H1 (cell line): ENCODE measurements around the gene RGS9BP. TPM values are rescaled to one million over a fixed set of nuclear protein-coding genes. Genes with fewer than 3 reads are reported as not detected.
A peak's percentile ranks its signal among the peaks of the same experiment; 100 is the strongest.

ENCODE experiments used
- CTCF ChIA-PET: fragments of 300-600 bp; sonication (Branson Sonifier 250); formaldehyde crosslinking; loops from one replicate; lab custom pipeline; 2021; ENCODE audit not compliant: partially characterized antibody; lab: Charles Lee
- POLR2A ChIA-PET: fragments of 300-600 bp; sonication (Branson Sonifier 250); formaldehyde crosslinking; loops from one replicate; lab custom pipeline; 2021; ENCODE audit warnings: inconsistent platforms; ENCODE audit not compliant: partially characterized antibody; lab: Charles Lee
- DNase-seq, 2 experiments: peaks; one replicate each; pipeline versions ENCODE4 v3.0.0 to v3.0.0-alpha.2; 2010 to 2022; ENCODE audit warnings: low spot score in 2 of 2, low read depth in 1 of 2, mixed read lengths in 1 of 2
- FAIRE-seq: peaks from 2 replicates; lab custom pipeline; 2011; peaks lifted over from hg19 to GRCh38; lab: Jason Lieb, UNC
- H2AFZ ChIP-seq: 2 replicates; pipeline ENCODE4 v1.8.1; 2012; ENCODE audit warnings: low read length, inconsistent platforms
- H2AK5ac ChIP-seq: 2 replicates; pipeline ENCODE4 v1.6.1; 2013; ENCODE audit warnings: low read depth, low read length
- H2BK120ac ChIP-seq: replicated peaks from 2 replicates; pipeline ENCODE3; 2013; ENCODE audit warnings: low read depth, low read length, inconsistent platforms
- H2BK12ac ChIP-seq: 2 replicates; pipeline ENCODE4 v1.6.1; 2013; ENCODE audit warnings: low read depth, low read length
- H2BK15ac ChIP-seq: 2 replicates; pipeline ENCODE4 v1.6.1; 2013; ENCODE audit warnings: low read length
- H2BK20ac ChIP-seq: 2 replicates; pipeline ENCODE4 v1.6.1; 2013; ENCODE audit warnings: low read length
- H2BK5ac ChIP-seq: 2 replicates; pipeline ENCODE4 v1.6.1; 2013; ENCODE audit warnings: low read depth, low read length
- H3K14ac ChIP-seq: 2 replicates; pipeline ENCODE4 v1.6.1; 2013; ENCODE audit warnings: inconsistent platforms; ENCODE audit not compliant: insufficient read length
- H3K18ac ChIP-seq: 2 replicates; pipeline ENCODE4 v1.6.1; 2013; ENCODE audit warnings: low read length; ENCODE audit errors: extremely low read depth
- H3K23ac ChIP-seq: 2 replicates; pipeline ENCODE4 v1.6.1; 2013; ENCODE audit warnings: inconsistent platforms; ENCODE audit not compliant: insufficient read length
- H3K23me2 ChIP-seq: 2 replicates; pipeline ENCODE4 v1.6.1; 2013; ENCODE audit warnings: low read depth, low read length
- H3K27ac ChIP-seq: 2 replicates; pipeline ENCODE4 v1.6.1; 2011; ENCODE audit warnings: low read depth, low read length, inconsistent platforms
- H3K27me3 ChIP-seq, 4 experiments: replicated peaks in 1 of 4; 1 replicate in 1 of 4; 2 replicates in 3 of 4; pipeline versions ENCODE4 v1.6.1 to v1.8.1; 2011 to 2013; ENCODE audit warnings: low read length in 3 of 4, mild to moderate bottlenecking in 3 of 4, inconsistent platforms in 2 of 4, mixed read lengths in 2 of 4, moderate library complexity in 1 of 4; ENCODE audit not compliant: control insufficient read depth in 3 of 4, insufficient read depth in 3 of 4; ENCODE audit errors: extremely low read depth in 1 of 4
- H3K36me3 ChIP-seq, 4 experiments: 2 replicates each; pipeline versions ENCODE4 v1.6.1 to v1.8.1; 2011 to 2013; ENCODE audit warnings: mild to moderate bottlenecking in 4 of 4, low read length in 3 of 4, moderate library complexity in 2 of 4, control low read depth in 1 of 4, inconsistent platforms in 1 of 4; ENCODE audit not compliant: insufficient read depth in 4 of 4, control insufficient read depth in 2 of 4
- H3K4ac ChIP-seq: replicated peaks from 2 replicates; pipeline ENCODE3; 2013; ENCODE audit warnings: low read length, low read depth, mixed read lengths, inconsistent platforms; ENCODE audit not compliant: insufficient read length
- H3K4me1 ChIP-seq, 4 experiments: replicated peaks in 1 of 4; 1 replicate in 1 of 4; 2 replicates in 3 of 4; pipeline versions ENCODE4 v1.6.1 to v1.8.1; 2011 to 2013; ENCODE audit warnings: low read length in 3 of 4, inconsistent platforms in 2 of 4, mixed read lengths in 1 of 4; ENCODE audit not compliant: insufficient read depth in 4 of 4, control insufficient read depth in 3 of 4
- H3K4me2 ChIP-seq, 2 experiments: 2 replicates each; pipeline versions ENCODE4 v1.6.1 to v1.8.1; 2011 to 2013; ENCODE audit warnings: low read depth in 2 of 2, low read length in 2 of 2, control low read depth in 1 of 2, inconsistent platforms in 1 of 2, mild to moderate bottlenecking in 1 of 2; ENCODE audit not compliant: insufficient read depth in 1 of 2
- H3K4me3 ChIP-seq, 4 experiments: fragments of 200-600, 300-600 bp in 1 of 4; sonication (generic), shearing (Covaris generic), sonication (Bioruptor Twin) in 1 of 4; 2 replicates each; pipeline versions ENCODE4 v1.5.1 to v1.8.1; 2011 to 2016; ENCODE audit warnings: low read length in 4 of 4, low read depth in 3 of 4, control low read depth in 2 of 4, inconsistent platforms in 2 of 4, mild to moderate bottlenecking in 2 of 4, mixed read lengths in 1 of 4, moderate library complexity in 1 of 4; ENCODE audit not compliant: insufficient read depth in 2 of 4; ENCODE audit errors: extremely low read depth in 1 of 4
- H3K56ac ChIP-seq: replicated peaks from 2 replicates; pipeline ENCODE3; 2013; ENCODE audit warnings: low read depth, mild to moderate bottlenecking, mixed read lengths, low read length, inconsistent platforms; ENCODE audit not compliant: insufficient read length
- H3K79me1 ChIP-seq: 2 replicates; pipeline ENCODE4 v1.6.1; 2013; ENCODE audit warnings: low read depth, low read length, control low read depth
- H3K79me2 ChIP-seq, 2 experiments: 2 replicates each; pipeline versions ENCODE4 v1.6.1 to v1.8.1; 2012 to 2013; ENCODE audit warnings: low read length in 2 of 2, mild to moderate bottlenecking in 2 of 2, inconsistent platforms in 1 of 2; ENCODE audit not compliant: insufficient read depth in 2 of 2, control insufficient read depth in 1 of 2
- H3K9ac ChIP-seq, 4 experiments: replicated peaks in 1 of 4; 1 replicate in 1 of 4; 2 replicates in 3 of 4; pipeline versions ENCODE4 v1.6.1 to v1.8.1; 2011 to 2013; ENCODE audit warnings: low read depth in 3 of 4, low read length in 3 of 4, control low read depth in 2 of 4, mild to moderate bottlenecking in 2 of 4, moderate library complexity in 2 of 4, inconsistent platforms in 1 of 4; ENCODE audit errors: extremely low read depth in 1 of 4
- H3K9me3 ChIP-seq, 2 experiments: 2 replicates each; pipeline versions ENCODE4 v1.6.1 to v1.8.1; 2012 to 2013; ENCODE audit warnings: mild to moderate bottlenecking in 2 of 2, moderate library complexity in 2 of 2, control low read depth in 1 of 2, inconsistent platforms in 1 of 2, low read depth in 1 of 2, low read length in 1 of 2, mixed read lengths in 1 of 2; ENCODE audit not compliant: insufficient read depth in 2 of 2
- H4K20me1 ChIP-seq, 2 experiments: replicated peaks in 1 of 2; 2 replicates each; pipeline versions ENCODE3 to v1.8.1; 2011 to 2013; ENCODE audit warnings: inconsistent platforms in 2 of 2, low read length in 2 of 2, mild to moderate bottlenecking in 1 of 2; ENCODE audit not compliant: insufficient read depth in 2 of 2, control insufficient read depth in 1 of 2
- H4K5ac ChIP-seq: 2 replicates; pipeline ENCODE4 v1.6.1; 2013; ENCODE audit warnings: low read length, low read depth, mixed read lengths, inconsistent platforms; ENCODE audit not compliant: insufficient read length
- H4K8ac ChIP-seq: 2 replicates; pipeline ENCODE4 v1.8.0; 2013; ENCODE audit warnings: mild to moderate bottlenecking, moderate library complexity, low read length, inconsistent platforms; ENCODE audit not compliant: insufficient read depth; ENCODE audit errors: extremely low read depth
- H4K91ac ChIP-seq: replicated peaks from 2 replicates; pipeline ENCODE3; 2013; ENCODE audit warnings: low read length, mixed read lengths, inconsistent platforms; ENCODE audit not compliant: insufficient read length
- CEBPB ChIP-seq: IDR thresholded peaks from 2 replicates; pipeline ENCODE4 v1.6.1; 2012; ENCODE audit warnings: low read depth, low read length
- HDAC2 ChIP-seq, 2 experiments: fragments of 300-600 bp in 1 of 2; sonication (generic) in 1 of 2; IDR thresholded peaks; 2 replicates each; pipeline ENCODE4 v1.6.1; 2011 to 2012; ENCODE audit warnings: low read depth in 2 of 2, low read length in 2 of 2, mild to moderate bottlenecking in 2 of 2, moderate library complexity in 2 of 2, borderline replicate concordance in 1 of 2, inconsistent platforms in 1 of 2
- RAD21 ChIP-seq, 2 experiments: IDR thresholded peaks in 1 of 2; conservative IDR thresholded peaks in 1 of 2; 2 replicates each; pipeline ENCODE4 v1.6.1; 2011; ENCODE audit warnings: low read depth in 2 of 2, low read length in 2 of 2, improper control_type of control experiment in 1 of 2, inconsistent platforms in 1 of 2, mild to moderate bottlenecking in 1 of 2, moderate library complexity in 1 of 2
- RNF2 ChIP-seq: fragments of 200-900, 300-1000 bp; sonication (generic); IDR thresholded peaks from 2 replicates; pipeline ENCODE4 v1.7.1; 2016; ENCODE audit warnings: borderline replicate concordance, low read depth, mild to moderate bottlenecking, antibody characterized with exemption, low read length; ENCODE audit not compliant: poor library complexity, severe bottlenecking; ENCODE audit errors: missing control alignments
- SP2 ChIP-seq: IDR thresholded peaks from 2 replicates; pipeline ENCODE4 v1.6.1; 2012; ENCODE audit warnings: mild to moderate bottlenecking, low read length, inconsistent platforms
- SP4 ChIP-seq: IDR thresholded peaks from 2 replicates; pipeline ENCODE4 v1.6.1; 2012; ENCODE audit warnings: low read length, inconsistent platforms
- SUZ12 ChIP-seq: fragments of 200-600 bp; sonication (generic); IDR thresholded peaks from 2 replicates; pipeline ENCODE4 v1.6.1; 2012; ENCODE audit warnings: mild to moderate bottlenecking, inconsistent platforms, low read length, moderate library complexity, mixed read lengths
- WGBS, 2 experiments: shearing (Covaris generic) in 1 of 2; methylation state at CpG; one replicate each; pipeline versions ENCODE4 v1.1.6 to v1.1.7; 2013 to 2015; ENCODE audit warnings: low lambda C conversion rate in 2 of 2, mixed read lengths in 2 of 2, inconsistent platforms in 1 of 2, low coverage in 1 of 2, missing lambda C conversion rate in 1 of 2; ENCODE audit not compliant: insufficient replicate concordance in 2 of 2, insufficient coverage in 1 of 2, insufficient read length in 1 of 2; ENCODE audit errors: extremely low coverage in 1 of 2, missing lambda C conversion rate in 1 of 2; 5-methylcytosine and 5-hydroxymethylcytosine counted together
- polyA plus RNA-seq, 7 experiments: library from polyadenylated mRNA; depleted of rRNA in 3 of 7; stranded (reverse) in 5 of 7; unstranded in 2 of 7; fragments of >200 nt in 5 of 7; fragments of 200-250 nt in 2 of 7; gene quantifications; 1 replicate in 5 of 7; 2 replicates in 1 of 7; 4 replicates in 1 of 7; pipeline versions ENCODE4 v1.2.1 to v1.2.3, GENCODE V29; 2011 to 2013; ENCODE audit warnings: missing spikeins in 2 of 7, mixed read lengths in 2 of 7
- total RNA-seq: library from RNA; stranded (reverse); fragmentation: NEBNext Ultra II Directional; extraction: Animal tissue kit (Norgen Biotek cat#: 25700); gene quantifications from 2 replicates; pipeline ENCODE4 v1.2.1, GENCODE V29; 2021

RGS9BP gene
- total and polyA plus RNA-seq, 2 of the 8 experiments (the other 6 are each of a cell fraction or from before 2014, with no cell fraction given), result 0.11 to 0.26 TPM

- H3K9me3 ChIP-seq, result no peaks in the 10 kb centered on the region
- H2BK15ac ChIP-seq, result no peak overlapping the region
- no peak overlapping the region for H3K18ac ChIP-seq
- no peak overlapping the region for H3K9ac ChIP-seq
- no peak overlapping the region for H2BK12ac ChIP-seq
- H3K4ac ChIP-seq, result no peak overlapping the region
- TF ChIP-seq HDAC2 (IDR thresholded peaks at IDR 0.05; ENCODE audit: borderline replicate concordance in 1 of 2, low read depth in 2 of 2, low read length in 2 of 2) (no peak), SP2 (no peak), RAD21 (IDR thresholded peaks at IDR 0.05 in 1 of 2, conservative IDR thresholded peaks at IDR 0.05 in 1 of 2; ENCODE audit: low read depth in 2 of 2, low read length in 2 of 2) (peak in 1 of 2 experiments; percentile 13; a peak in 1 of 4 replicates), SUZ12 (no peak), RNF2 (no peak), CEBPB (no peak), SP4 (no peak)
- H4K20me1 ChIP-seq, result peaks cover 0 to 3% of the 10 kb centered on the region in 2 experiments
- no peak overlapping the region for H3K56ac ChIP-seq
- DNase-seq, result no peak
- WGBS, 2 experiments, result 89% methylated on average over 15 of the region's 15 CpGs; no CpG with 5 or more reads in 1 of the 2 experiments
- H3K36me3 ChIP-seq, result peaks cover 0 to 33% (median 21%) of the 10 kb centered on the region in 4 experiments; a peak in 4 of 8 replicates
- H3K4me1 ChIP-seq, result no peaks in the 10 kb centered on the region
- CTCF ChIA-PET, result no interaction called here
- H3K79me2 ChIP-seq, result no peaks in the 10 kb centered on the region
- no peak overlapping the region for H2AFZ ChIP-seq
- FAIRE-seq, result no peak
- H4K91ac ChIP-seq, result no peak overlapping the region
- no peak overlapping the region for H4K8ac ChIP-seq
- H2AK5ac ChIP-seq, result no peak overlapping the region
- no peaks in the 10 kb centered on the region for H3K27me3 ChIP-seq
- no peak overlapping the region for H3K4me3 ChIP-seq
- no peak overlapping the region for H2BK120ac ChIP-seq
- no peaks in the 10 kb centered on the region for H3K23me2 ChIP-seq
- no peak overlapping the region for H2BK5ac ChIP-seq
- POLR2A ChIA-PET, result no interaction called here
- no peak overlapping the region for H4K5ac ChIP-seq
- 0 out of 2 replicates have a peak, but pooled peaks cover 2% of the 10 kb centered on the region for H3K79me1 ChIP-seq
- no peak overlapping the region for H3K14ac ChIP-seq
- no peak overlapping the region for H3K4me2 ChIP-seq
- no peak overlapping the region for H2BK20ac ChIP-seq
- no peak overlapping the region for H3K23ac ChIP-seq
- no peak overlapping the region for H3K27ac ChIP-seq
These were observed 47.9 kb upstream of the RGS9BP start for GRCh38 chr19:32627714-32628270.
